ENCODE data around the gene TIMELESS.
"Not testable (repeated sequence)": the region's sequence is repeated elsewhere in the genome, so short reads cannot be mapped to it uniquely, and the experiment has no call there.

- TF ChIP-seq POLR2A, CTCF (IDR thresholded peaks at IDR 0.05): not testable (repeated sequence)
Measured at GRCh38 chr12:56494481-56494880, 45.3 kb upstream of the TIMELESS start.
